NT2/D1 (cell line): ENCODE results near the gene KLHL18.
"Not testable (repeated sequence)": the region's sequence is repeated elsewhere in the genome, so short reads cannot be mapped to it uniquely, and the experiment has no call there.

Experiments used
- SUZ12 ChIP-seq: IDR thresholded peaks from 2 replicates; pipeline ENCODE4 v1.6.1; 2011; ENCODE audit not compliant: insufficient read length, insufficient read depth; ENCODE audit errors: extremely low read depth
- YY1 ChIP-seq: IDR thresholded peaks from 2 replicates; pipeline ENCODE4 v1.6.1; 2011; ENCODE audit not compliant: insufficient read length, insufficient read depth
- ZNF274 ChIP-seq: IDR thresholded peaks from 2 replicates; pipeline ENCODE4 v1.6.1; 2011; ENCODE audit warnings: mild to moderate bottlenecking, low read depth, low read length

GRCh38 chr3:47316151-47316550, 33.4 kb downstream of the KLHL18 start:
- not testable (repeated sequence) for TF ChIP-seq YY1, SUZ12, ZNF274
